SK-N-SH treated with all-trans-retinoic acid at 6 μM for 48 hours (cell line): ENCODE results near the gene DBF4B.

Experiments
- ARNTL ChIP-seq: fragments of 450-650 bp; formaldehyde crosslinking; IDR thresholded peaks from 2 replicates; pipeline ENCODE4 v1.5.0; 2020; ENCODE audit warnings: low read depth, mild to moderate bottlenecking, moderate library complexity, borderline replicate concordance
- BACH2 ChIP-seq: fragments of 250-450 bp; sonication (Bioruptor Pico); IDR thresholded peaks from 2 replicates; pipeline ENCODE4 v1.9.0; 2021; ENCODE audit warnings: mild to moderate bottlenecking, borderline replicate concordance
- CSDC2 ChIP-seq: fragments of 250-450 bp; sonication (Bioruptor Pico); IDR thresholded peaks from 2 replicates; pipeline ENCODE4 v1.5.0; 2020; ENCODE audit warnings: mild to moderate bottlenecking, moderate library complexity
- GLIS3 ChIP-seq: fragments of 250-450 bp; sonication (Bioruptor Pico); IDR thresholded peaks from 2 replicates; pipeline ENCODE4 v1.5.0; 2020; ENCODE audit warnings: mild to moderate bottlenecking, moderate library complexity
- PATZ1 ChIP-seq: fragments of 250-450 bp; sonication (Bioruptor Pico); IDR thresholded peaks from 2 replicates; pipeline ENCODE4 v1.8.0; 2020; ENCODE audit warnings: mild to moderate bottlenecking, moderate library complexity, borderline replicate concordance
- RARB ChIP-seq: fragments of 250-450 bp; sonication (Bioruptor Pico); IDR thresholded peaks from 2 replicates; pipeline ENCODE4 v1.8.0; 2021; ENCODE audit warnings: mild to moderate bottlenecking, moderate library complexity
- SNAI2 ChIP-seq: fragments of 250-450 bp; sonication (Bioruptor Pico); IDR thresholded peaks from 2 replicates; pipeline ENCODE4 v1.5.0; 2020; ENCODE audit warnings: mild to moderate bottlenecking, moderate library complexity
- TOX ChIP-seq: fragments of 250-450 bp; sonication (Bioruptor Pico); IDR thresholded peaks from 2 replicates; pipeline ENCODE4 v1.8.0; 2021; ENCODE audit warnings: mild to moderate bottlenecking, moderate library complexity, borderline replicate concordance
- TSHZ2 ChIP-seq: fragments of 250-450 bp; sonication (Bioruptor Pico); IDR thresholded peaks from 2 replicates; pipeline ENCODE4 v1.5.0; 2020; ENCODE audit warnings: mild to moderate bottlenecking, moderate library complexity
- ZC3H10 ChIP-seq: fragments of 250-450 bp; sonication (Bioruptor Pico); IDR thresholded peaks from 2 replicates; pipeline ENCODE4 v1.5.1; 2021; ENCODE audit warnings: mild to moderate bottlenecking, moderate library complexity
- ZFP30 ChIP-seq: fragments of 450-650 bp; formaldehyde crosslinking; IDR thresholded peaks from 2 replicates; pipeline ENCODE4 v1.5.0; 2022; ENCODE audit warnings: mild to moderate bottlenecking, moderate library complexity
- ZNF565 ChIP-seq: fragments of 450-650 bp; formaldehyde crosslinking; conservative IDR thresholded peaks from 2 replicates; pipeline ENCODE4 v1.5.0; 2020; ENCODE audit warnings: low read depth, mild to moderate bottlenecking, moderate library complexity
- TF ChIP-seq, protein P1 (sequence below): fragments of 250-450 bp; sonication (Bioruptor Pico); IDR thresholded peaks from 2 replicates; pipeline ENCODE4 v1.5.1; 2021; ENCODE audit warnings: mild to moderate bottlenecking, moderate library complexity
- TF ChIP-seq, protein P2 (sequence below): fragments of 250-450 bp; sonication (Bioruptor Pico); IDR thresholded peaks from 2 replicates; pipeline ENCODE4 v1.8.0; 2021; ENCODE audit warnings: low read depth, mild to moderate bottlenecking, moderate library complexity, borderline replicate concordance

DNA sequence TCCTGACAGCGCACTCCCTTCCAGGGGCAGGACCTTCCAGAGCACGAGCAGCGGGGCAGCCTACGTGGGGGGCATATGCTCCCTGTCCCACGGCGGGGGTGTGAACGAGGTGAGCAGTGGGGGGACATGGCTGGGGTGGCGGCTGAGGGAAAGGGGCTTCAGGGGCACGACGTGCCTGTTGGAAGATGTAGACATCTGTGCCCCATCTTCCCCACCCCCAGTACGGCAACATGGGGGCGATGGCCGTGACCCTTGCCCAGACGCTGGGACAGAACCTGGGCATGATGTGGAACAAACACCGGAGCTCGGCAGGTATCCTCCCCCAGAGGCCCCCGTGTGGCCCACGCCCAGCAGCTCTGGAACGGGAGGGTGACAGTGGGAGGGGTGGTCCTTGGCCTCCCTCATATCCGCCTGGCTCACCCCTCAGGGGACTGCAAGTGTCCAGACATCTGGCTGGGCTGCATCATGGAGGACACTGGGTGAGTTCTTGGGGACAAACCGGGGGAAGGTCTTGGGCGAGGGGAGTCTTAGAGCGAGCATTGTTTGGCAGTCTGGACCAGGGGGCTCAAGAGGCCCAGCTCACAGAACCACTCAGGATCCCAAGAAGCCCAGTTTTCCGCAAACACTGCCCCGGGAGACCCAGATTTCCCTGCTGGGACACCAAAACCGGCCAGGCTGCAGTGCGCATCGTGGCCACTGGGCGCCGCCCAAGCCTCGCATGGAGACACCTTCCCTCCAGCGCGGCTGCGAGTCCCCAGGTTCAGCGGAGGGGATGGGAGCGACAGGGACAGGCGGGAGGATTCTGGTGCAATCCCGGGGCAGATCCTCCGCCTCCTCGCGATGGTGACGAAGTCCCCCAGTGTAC, 66.0 kb downstream of the DBF4B start:
- TF ChIP-seq BACH2 (CRISPR knock-in tag) (no peak), PATZ1 (no peak), ZNF565 (CRISPR knock-in tag) (no peak), ZFP30 (CRISPR knock-in tag) (no peak), RARB (CRISPR knock-in tag) (no peak), SNAI2 (CRISPR knock-in tag) (no peak), GLIS3 (no peak), ARNTL (no peak), ZC3H10 (no peak), TOX (CRISPR knock-in tag) (no peak), CSDC2 (CRISPR knock-in tag) (no peak), TSHZ2 (CRISPR knock-in tag) (no peak)
- TF ChIP-seq, protein P1, sequence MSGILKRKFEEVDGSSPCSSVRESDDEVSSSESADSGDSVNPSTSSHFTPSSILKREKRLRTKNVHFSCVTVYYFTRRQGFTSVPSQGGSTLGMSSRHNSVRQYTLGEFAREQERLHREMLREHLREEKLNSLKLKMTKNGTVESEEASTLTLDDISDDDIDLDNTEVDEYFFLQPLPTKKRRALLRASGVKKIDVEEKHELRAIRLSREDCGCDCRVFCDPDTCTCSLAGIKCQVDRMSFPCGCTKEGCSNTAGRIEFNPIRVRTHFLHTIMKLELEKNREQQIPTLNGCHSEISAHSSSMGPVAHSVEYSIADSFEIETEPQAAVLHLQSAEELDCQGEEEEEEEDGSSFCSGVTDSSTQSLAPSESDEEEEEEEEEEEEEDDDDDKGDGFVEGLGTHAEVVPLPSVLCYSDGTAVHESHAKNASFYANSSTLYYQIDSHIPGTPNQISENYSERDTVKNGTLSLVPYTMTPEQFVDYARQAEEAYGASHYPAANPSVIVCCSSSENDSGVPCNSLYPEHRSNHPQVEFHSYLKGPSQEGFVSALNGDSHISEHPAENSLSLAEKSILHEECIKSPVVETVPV (CRISPR knock-in tag): no peak
- TF ChIP-seq, protein P2, sequence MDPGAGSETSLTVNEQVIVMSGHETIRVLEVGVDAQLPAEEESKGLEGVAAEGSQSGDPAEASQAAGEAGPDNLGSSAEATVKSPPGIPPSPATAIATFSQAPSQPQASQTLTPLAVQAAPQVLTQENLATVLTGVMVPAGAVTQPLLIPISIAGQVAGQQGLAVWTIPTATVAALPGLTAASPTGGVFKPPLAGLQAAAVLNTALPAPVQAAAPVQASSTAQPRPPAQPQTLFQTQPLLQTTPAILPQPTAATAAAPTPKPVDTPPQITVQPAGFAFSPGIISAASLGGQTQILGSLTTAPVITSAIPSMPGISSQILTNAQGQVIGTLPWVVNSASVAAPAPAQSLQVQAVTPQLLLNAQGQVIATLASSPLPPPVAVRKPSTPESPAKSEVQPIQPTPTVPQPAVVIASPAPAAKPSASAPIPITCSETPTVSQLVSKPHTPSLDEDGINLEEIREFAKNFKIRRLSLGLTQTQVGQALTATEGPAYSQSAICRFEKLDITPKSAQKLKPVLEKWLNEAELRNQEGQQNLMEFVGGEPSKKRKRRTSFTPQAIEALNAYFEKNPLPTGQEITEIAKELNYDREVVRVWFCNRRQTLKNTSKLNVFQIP (CRISPR knock-in tag): no peak
